ENCODE data around the gene RAB36.

Gene RAB36

GRCh38 chr22:23140385-23140784, 4.9 kb upstream of the RAB36 start:
- no peak for DNase-seq

- DNase-seq: no peak
Observed at GRCh38 chr22:23142546-23143105, 2.7 kb upstream of the RAB36 start.

- no peak for DNase-seq
Observed at GRCh38 chr22:23143119-23143518, 2.2 kb upstream of the RAB36 start.

DNA sequence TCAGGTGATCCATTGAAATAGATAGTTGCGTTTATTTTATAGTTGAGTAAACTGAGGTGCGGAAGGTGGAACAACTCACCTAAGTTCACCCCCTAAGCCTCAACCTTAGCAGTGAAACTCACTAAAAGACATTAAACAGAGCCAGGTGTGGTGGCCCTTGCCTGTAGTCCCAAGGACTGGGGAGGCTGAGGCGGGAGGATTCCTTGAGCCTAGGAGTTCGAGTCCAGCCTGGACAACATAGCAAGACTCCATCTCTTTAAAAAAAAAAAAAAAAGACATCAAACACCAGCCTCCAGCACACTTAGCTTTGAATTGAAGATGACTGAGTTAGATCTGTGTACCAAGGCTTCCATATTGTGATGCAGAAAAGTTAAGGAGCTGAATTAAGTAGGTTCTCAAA, 845 bp upstream of the RAB36 start:
- no peak for DNase-seq

DNA sequence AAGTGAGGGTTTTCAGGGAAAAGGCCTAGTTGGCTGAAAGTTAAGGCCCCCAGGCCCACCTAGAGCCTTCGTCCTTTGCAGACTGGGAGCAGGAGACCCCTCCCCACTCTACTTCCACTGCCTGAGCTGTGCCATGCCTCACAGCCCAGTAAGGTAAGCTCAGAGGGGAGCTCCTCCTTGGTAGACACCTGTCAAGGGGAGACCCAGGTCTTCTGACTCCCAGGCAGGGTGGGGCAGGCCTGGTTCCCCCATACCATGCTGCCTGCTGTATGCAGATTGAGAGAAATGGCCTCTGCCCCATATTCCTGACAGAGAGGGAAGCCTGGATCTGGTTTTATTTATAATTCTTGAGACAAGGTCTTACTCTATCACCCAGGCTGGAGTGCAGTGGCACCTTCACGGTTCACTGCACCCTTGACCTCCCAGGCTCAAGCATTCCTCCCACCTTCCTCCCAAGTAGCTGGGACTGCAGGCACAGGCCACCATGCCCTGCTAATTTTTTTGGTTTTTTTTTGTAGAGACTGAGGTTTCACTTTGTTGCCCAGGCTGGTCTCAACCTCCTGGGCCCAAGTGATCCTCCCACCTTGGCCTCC, 697 bp downstream of the RAB36 start:
- DNase-seq: no peak

DNA sequence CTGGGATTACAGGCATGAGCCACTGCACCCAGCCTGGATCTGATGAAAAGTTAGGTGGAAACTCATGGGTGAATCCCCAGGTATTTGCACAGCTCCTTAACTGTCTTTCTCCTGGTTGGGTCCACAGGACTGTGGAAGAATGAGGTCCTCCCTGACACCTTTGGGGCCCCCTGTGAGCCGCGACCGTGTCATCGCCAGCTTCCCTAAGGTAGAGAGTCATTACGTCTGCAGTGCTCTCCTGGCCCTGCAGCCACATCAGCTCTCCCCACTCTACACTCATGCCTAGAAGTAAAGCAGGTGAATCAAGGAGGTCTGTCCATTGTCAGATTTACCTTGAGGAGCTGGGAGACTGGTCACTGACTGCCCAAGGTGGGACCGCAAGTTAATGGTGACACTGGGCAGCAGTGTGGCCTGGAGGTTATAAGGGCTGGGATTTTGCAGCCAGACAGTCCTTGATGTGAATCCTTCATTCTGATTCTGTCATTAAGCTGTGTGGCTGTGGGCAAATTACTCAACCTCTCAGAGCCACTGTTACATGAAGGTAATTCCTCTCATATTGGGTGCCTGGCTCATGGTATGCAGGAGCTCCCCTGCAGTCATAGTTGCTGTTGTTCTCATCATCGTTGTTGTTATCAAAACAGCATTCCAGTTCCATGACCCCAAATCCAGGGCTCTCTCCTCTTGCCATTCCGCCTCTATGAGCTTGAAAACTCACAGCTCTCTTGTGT, 1.4 kb downstream of the RAB36 start:
- no peak for DNase-seq

DNA sequence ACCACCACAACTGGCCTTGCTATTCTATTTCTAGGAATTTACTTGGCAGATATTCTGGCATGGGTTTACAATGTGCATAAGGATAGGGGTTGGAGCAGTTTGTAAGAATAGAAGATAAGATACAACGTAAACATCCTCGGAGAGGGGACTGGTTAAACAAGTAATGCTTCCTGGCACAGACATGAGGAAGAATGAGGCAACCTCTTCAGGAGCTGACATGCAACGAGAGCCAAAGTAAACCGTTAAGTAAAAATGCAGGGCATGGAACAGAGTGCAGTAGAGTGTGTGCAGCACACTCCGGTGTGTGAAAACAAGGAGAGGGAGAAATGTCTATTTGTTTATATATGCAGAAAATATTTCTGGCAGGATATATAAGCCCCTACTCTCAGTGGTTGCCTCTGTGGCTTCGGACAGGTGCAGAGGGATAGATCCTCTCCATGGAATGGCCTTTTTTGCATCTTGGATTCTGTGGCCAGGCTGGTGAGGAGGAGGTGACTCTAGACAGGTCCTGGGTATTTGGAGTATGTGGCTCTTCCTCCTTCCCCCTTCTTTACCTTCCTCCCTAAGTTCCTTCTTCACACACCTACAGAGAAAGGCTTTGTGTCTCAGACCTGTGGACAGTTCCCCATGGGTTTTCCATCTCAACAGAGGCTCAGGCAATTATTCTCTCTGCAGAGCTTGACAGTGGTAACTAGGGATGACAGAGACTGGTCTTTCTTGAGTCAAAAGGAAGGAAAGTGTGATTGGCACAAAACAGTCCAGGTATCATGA, 2.5 kb downstream of the RAB36 start:
- DNase-seq: no peak

DNA sequence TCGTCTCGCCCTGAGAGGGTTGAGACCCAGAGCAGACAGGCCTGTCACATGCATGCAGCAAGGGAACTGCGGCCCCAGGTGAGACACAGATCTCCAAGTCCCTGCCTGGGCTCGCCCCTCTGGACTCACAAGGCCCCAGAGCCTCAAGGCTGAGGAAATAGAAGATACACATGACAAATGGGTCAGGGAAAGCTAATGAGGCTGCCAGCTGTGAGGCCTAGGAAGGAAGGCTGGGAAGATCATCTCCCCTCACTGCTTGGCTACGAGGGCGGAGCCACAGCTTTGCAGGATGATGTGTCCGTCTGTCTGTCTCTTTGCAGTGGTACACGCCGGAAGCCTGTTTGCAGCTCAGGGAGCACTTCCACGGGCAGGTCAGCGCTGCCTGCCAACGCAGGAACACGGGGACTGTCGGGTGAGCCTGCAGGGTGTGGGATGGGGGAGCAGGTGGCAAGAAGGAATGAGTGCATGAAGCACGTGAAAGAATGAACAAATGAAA, 4.5 kb downstream of the RAB36 start:
- no peak for DNase-seq

DNA sequence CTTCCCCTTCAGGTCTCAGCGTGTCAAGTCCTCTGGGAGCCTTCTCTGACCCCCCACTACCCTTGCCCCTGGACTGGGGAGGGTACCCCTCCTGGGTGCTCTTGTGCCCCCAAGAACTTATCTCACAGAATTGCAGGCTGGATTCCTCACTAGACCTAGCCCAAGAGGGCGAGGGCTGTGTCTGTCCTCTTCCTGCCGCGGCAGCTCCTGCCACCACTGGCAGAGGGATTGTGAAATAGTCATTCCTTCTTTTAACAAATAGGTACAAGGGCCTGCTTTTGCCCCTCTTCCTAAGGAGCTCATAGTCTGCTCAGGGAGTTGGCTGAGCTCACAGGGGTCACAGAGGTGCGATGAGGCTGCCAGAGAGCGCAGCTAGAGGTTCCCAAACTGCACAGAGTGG, 5.5 kb downstream of the RAB36 start:
- DNase-seq: no peak

GRCh38 chr22:23151827-23152226, 6.5 kb downstream of the RAB36 start:
- DNase-seq: no peak

GRCh38 chr22:23152238-23153114, 7.2 kb downstream of the RAB36 start:
- DNase-seq: no peak

- no peak for DNase-seq
Observed at GRCh38 chr22:23153994-23154393, 8.7 kb downstream of the RAB36 start.

- no peak for DNase-seq
Observed at GRCh38 chr22:23154461-23154860, 9.2 kb downstream of the RAB36 start.

- no peak for DNase-seq
Observed at GRCh38 chr22:23155143-23155542, 9.9 kb downstream of the RAB36 start.

- DNase-seq: no peak
Observed at GRCh38 chr22:23155831-23156230, 10.6 kb downstream of the RAB36 start.

- no peak for DNase-seq
Observed at GRCh38 chr22:23156286-23156685, 11.0 kb downstream of the RAB36 start.

GRCh38 chr22:23157560-23158515, 12.6 kb downstream of the RAB36 start:
- no peak for DNase-seq

DNA sequence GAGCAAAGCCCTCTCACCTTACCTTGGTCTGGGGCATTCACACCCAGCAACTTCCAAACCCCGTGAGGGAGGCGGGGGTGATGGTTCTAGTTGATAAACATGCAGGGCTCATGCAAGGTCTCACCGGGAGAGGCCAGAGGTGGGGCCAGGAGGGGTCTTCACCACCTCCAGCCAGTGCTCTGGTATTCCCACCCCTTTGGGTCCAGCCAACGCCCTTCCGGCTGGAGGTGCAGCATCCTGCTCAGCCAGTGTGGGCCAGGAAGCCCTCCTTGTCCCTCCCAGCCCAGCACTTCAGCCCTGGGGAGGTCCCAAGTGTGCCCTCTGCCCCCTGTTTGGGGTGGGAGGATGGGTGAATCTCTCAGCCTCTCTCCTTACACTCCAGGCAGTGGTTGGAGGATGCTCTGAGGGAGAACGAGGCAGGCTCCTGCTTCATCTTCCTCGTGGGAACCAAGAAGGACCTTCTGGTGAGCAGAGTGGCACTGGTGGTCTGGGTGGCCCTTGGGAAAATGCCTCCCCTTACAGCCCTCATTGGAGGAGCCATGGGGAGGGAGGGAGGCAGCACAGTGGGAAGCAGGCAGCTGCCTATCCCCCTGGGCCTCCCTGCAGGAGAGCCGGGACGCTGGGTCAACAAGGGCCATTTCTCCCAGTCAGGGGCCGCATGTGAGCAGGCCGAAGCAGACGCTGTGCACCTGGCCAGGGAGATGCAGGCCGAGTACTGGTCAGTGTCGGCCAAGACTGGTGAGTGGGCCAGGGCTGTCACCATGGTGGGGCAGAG, 13.4 kb downstream of the RAB36 start:
- DNase-seq: no peak

DNA sequence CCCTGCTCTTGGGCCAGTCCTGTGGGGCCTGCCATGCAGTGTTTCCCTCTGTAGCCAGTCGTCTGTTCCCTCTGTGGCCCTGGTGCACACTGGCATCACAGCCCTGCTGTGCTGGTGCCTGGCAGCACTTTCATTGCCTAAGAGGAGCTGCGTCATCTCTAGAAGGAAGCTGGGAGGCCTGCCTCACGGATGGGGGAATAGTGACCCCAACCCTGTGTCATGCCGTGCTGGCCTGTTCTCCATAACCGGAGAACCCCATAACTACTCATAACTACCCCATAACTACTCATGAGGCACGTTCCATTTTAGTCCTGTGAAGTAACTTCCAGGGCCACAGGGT, 14.0 kb downstream of the RAB36 start:
- DNase-seq: no peak

DNA sequence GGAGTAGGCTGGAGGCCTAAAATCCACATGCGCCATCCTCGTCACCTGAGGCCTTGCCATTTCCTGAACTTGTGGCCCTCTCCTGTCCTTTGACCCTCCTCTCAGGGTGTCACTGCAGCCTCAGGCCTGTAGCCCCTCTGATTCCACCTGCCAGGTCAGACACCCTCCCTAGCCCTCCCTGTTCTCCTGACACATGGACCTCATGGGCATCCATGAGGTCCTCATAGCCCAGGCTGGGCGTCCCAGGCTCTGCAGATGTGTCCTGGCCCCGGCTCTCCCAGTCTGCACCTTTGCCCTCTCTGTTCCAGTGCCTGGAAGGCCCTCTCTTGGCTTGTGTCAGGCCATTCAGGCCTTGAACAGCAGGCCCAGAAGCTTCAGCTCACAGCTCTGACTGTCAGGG, 15.8 kb downstream of the RAB36 start:
- no peak for DNase-seq

DNA sequence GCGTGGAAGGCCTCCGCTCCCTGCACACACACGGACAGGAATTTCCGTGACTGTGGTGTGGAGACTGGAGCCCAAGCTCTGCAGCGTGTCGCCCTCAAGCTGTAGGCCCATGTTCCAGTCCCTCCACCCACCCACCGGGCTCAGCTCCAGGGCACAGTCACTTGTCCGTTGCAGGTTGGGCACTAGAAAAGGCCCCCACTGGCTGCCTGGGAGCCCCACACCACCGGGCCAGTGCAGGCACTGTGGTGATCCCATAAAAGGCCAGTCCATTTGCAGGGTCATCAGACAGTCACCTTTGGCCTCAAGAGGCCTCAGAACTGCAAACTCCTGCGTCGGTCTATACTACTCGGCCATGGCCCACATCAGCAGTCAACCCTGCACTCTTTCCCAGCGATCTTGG, 16.3 kb downstream of the RAB36 start:
- no peak for DNase-seq

All from NCI-H2107 (cell line).